Lower leg skin (tissue), 3 donors: ENCODE data around the gene P4HTM.

Source experiments
- CTCF ChIP-seq, 3 donors: fragments of 450-650 bp; IDR thresholded peaks; one replicate each; pipeline ENCODE4 v1.5.1; 2016; ENCODE audit warnings: antibody characterized with exemption in 3 of 3, mild to moderate bottlenecking in 3 of 3, moderate library complexity in 2 of 3
- POLR2A ChIP-seq, 2 donors: fragments of 450-650 bp; IDR thresholded peaks; one replicate each; pipeline ENCODE4 v1.6.1; 2016 to 2017; ENCODE audit warnings: antibody characterized with exemption in 2 of 2, mild to moderate bottlenecking in 1 of 2, moderate library complexity in 1 of 2

- TF ChIP-seq CTCF (IDR thresholded peaks at IDR 0.05) (no peak), POLR2A (IDR thresholded peaks at IDR 0.05) (no peak)
Measured at GRCh38 chr3:49027634-49028033, 37.6 kb downstream of the P4HTM start.
